ENCODE results near the gene ZNF133. TPM values are rescaled to one million over a fixed set of nuclear protein-coding genes. Genes with fewer than 3 reads are reported as not detected.
"Not testable (repeated sequence)": the region's sequence is repeated elsewhere in the genome, so short reads cannot be mapped to it uniquely, and the experiment has no call there.

The ZNF133 gene
- total and polyA plus RNA-seq, 5 donors: 7.8 to 11.0 (median 9.6) TPM

DNA sequence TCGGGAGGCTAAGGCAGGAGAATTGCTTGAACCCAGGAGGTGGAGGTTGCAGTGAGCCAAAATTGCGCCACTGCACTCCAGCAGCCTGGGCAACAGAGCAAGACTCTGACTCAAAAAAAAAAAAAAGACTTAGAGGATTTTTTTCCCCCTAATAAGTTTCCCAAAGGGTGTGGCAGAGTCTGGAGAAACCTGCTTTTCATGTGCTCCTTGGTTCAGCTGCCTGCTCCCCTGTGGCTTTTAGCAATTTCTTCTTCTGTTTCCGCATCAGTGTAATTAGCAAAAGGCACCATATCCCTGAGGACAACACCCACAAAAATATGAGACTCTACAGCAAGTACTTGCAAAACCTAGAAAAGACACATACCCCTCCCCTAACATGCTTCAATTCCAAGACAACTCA is 28.6 kb upstream of the ZNF133 start:
- H3K27me3 ChIP-seq (ENCODE audit: control insufficient read depth, insufficient read depth): no peaks in the 10 kb centered on the region
- ATAC-seq (no peak), DNase-seq (no peak)
- no peak overlapping the region for H3K4me3 ChIP-seq (ENCODE audit: low read length)
- no peaks in the 10 kb centered on the region for H3K4me1 ChIP-seq (ENCODE audit: control insufficient read depth, insufficient read depth, low read length)
- WGBS: 87% methylated on average over 3 of the region's 3 CpGs
- H3K9me3 ChIP-seq (ENCODE audit: control insufficient read depth, low read length): no peaks in the 10 kb centered on the region
- no peak overlapping the region for H3K27ac ChIP-seq (ENCODE audit: low read length)
- intact Hi-C loops (cut with DNase I): no loop called here

DNA sequence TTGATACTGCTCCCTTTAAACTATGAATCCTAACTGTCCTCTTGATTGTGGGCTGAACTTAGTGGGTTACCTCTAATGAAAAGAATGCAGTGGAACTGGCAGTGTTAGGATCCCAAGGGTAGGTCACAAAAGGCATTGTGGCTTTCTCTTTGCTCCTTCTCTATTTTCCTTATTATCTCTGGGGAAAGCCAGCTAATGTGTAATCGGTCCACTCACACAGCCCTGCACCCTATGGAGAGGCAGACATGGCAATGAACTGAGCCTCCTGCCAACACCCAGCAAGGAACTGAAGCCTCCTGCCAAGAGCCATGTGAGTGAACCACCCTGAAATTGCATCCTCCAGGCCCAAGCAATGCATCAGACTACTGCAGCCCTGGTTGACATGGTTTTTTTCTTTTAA is 24.6 kb upstream of the ZNF133 start:
- ATAC-seq: no peak
- no peaks in the 10 kb centered on the region for H3K4me1 ChIP-seq (ENCODE audit: control insufficient read depth, insufficient read depth, low read length)
- WGBS: 45% methylated on average over 1 of the region's 1 CpG
- no peaks in the 10 kb centered on the region for H3K9me3 ChIP-seq (ENCODE audit: control insufficient read depth, low read length)
- intact Hi-C loops (cut with DNase I): no loop called here
- H3K4me3 ChIP-seq (ENCODE audit: low read length): no peak overlapping the region
- no peak for DNase-seq
- no peaks in the 10 kb centered on the region for H3K27me3 ChIP-seq (ENCODE audit: control insufficient read depth, insufficient read depth)
- H3K27ac ChIP-seq (ENCODE audit: low read length): no peak overlapping the region

DNA sequence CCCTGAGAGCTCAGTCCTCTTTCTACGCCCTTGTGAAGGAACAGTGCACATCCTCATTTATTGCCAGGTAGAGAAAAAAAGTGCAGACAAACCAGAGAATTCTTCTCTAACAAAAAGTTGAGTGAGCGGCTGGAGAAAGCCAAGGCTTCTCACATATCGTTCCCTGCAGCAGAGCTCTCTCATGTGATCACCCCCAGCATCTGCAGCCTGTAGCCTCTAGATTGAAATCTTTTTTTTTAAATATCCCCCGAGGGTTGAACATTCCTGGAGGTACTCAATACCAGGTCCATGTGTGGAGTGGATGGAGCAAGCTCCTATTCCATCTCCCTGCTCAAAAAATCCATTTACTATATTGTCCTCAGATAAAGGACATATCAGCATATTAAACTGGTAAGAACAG is 22.9 kb upstream of the ZNF133 start:
- 44% methylated on average over 4 of the region's 4 CpGs for WGBS
- H3K27me3 ChIP-seq (ENCODE audit: control insufficient read depth, insufficient read depth): no peaks in the 10 kb centered on the region

GRCh38 chr20:18266282-18266681 is 22.0 kb upstream of the ZNF133 start:
- WGBS: 85% methylated on average over 5 of the region's 5 CpGs
- no peaks in the 10 kb centered on the region for H3K27me3 ChIP-seq (ENCODE audit: control insufficient read depth, insufficient read depth)

More for the DNA sequence above, 22.9 kb upstream of the ZNF133 start:
- DNase-seq: no peak
- intact Hi-C loops (cut with DNase I): no loop called here
- no peak for ATAC-seq
- H3K27ac ChIP-seq (ENCODE audit: low read length): no peak overlapping the region
- H3K4me1 ChIP-seq (ENCODE audit: control insufficient read depth, insufficient read depth, low read length): no peaks in the 10 kb centered on the region
- H3K9me3 ChIP-seq (ENCODE audit: control insufficient read depth, low read length): no peaks in the 10 kb centered on the region
- no peak overlapping the region for H3K4me3 ChIP-seq (ENCODE audit: low read length)

DNA sequence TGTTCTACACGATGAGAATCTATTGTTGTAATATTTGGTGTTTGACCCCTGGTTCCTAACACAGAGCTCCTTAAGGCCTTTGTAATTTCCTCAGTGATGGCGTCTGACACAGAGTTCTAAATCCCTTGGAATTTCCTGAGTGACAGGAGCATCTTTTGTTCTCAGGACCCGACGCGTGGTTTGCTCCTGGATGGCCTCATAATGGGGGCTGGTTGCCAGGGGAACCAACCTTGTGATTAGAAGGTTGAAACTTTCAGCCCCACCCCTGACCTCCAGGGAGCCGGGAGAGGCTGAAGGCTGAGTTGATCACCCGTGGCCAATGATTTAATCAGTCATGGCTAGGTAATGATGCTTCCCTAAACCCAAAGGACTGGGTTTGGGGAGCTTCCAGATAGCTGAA is 20.5 kb upstream of the ZNF133 start:
- intact Hi-C loops (cut with DNase I): no loop called here
- WGBS: 14% methylated on average over 7 of the region's 7 CpGs
- no peak for ATAC-seq
- Histone ChIP-seq H3K27ac (ENCODE audit: low read length) (no peak overlapping the region), H3K4me3 (ENCODE audit: low read length) (no peak overlapping the region), H3K4me1 (ENCODE audit: control insufficient read depth, insufficient read depth, low read length) (no peaks in the 10 kb centered on the region), H3K9me3 (ENCODE audit: control insufficient read depth, low read length) (no peaks in the 10 kb centered on the region), H3K27me3 (ENCODE audit: control insufficient read depth, insufficient read depth) (no peaks in the 10 kb centered on the region)
- DNase-seq: no peak

More at GRCh38 chr20:18266282-18266681, 22.0 kb upstream of the ZNF133 start:
- Histone ChIP-seq H3K4me3 (ENCODE audit: low read length) (no peak overlapping the region), H3K4me1 (ENCODE audit: control insufficient read depth, insufficient read depth, low read length) (no peaks in the 10 kb centered on the region), H3K27ac (ENCODE audit: low read length) (no peak overlapping the region), H3K9me3 (ENCODE audit: control insufficient read depth, low read length) (no peaks in the 10 kb centered on the region)
- intact Hi-C loops (cut with DNase I): no loop called here
- ATAC-seq (no peak), DNase-seq (no peak)

DNA sequence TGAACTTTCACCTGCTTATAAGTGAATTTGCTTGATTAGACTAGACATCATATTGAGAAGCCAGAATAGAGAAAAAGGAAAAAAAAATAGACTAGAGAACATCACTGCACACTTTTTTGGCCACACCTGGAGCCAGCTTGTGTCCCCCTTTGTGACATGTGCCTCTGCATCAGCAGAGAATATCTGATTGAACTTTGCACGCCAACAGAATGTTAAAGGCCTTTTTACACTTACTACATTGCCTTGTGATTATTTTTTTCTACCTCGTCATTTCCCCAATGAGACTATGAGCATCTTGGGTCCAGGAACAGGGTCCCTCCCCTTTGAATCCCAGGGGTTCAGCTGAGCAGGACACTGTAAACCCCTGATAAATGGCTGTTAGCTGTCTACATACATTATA is 17.2 kb upstream of the ZNF133 start:
- DNase-seq (no peak), ATAC-seq (no peak)
- Histone ChIP-seq H3K27me3 (ENCODE audit: control insufficient read depth, insufficient read depth) (no peaks in the 10 kb centered on the region), H3K27ac (ENCODE audit: low read length) (no peak overlapping the region), H3K4me1 (ENCODE audit: control insufficient read depth, insufficient read depth, low read length) (no peaks in the 10 kb centered on the region), H3K9me3 (ENCODE audit: control insufficient read depth, low read length) (no peaks in the 10 kb centered on the region), H3K4me3 (ENCODE audit: low read length) (no peak overlapping the region)
- intact Hi-C loops (cut with DNase I): loop anchor here in 1 of 4 donors (10.0 kb wide), 1 partner anchor 766 kb away; no protein-coding TSS in a partner anchor
- WGBS: 71% methylated on average over 2 of the region's 2 CpGs

- intact Hi-C loops (cut with DNase I): loop anchor here in 1 of 4 donors (10.0 kb wide), 1 partner anchor 768 kb away; no protein-coding TSS in a partner anchor
- no peaks in the 10 kb centered on the region for H3K27me3 ChIP-seq (ENCODE audit: control insufficient read depth, insufficient read depth)
- H3K9me3 ChIP-seq (ENCODE audit: control insufficient read depth, low read length): no peaks in the 10 kb centered on the region
- no peak overlapping the region for H3K4me3 ChIP-seq (ENCODE audit: low read length)
- H3K27ac ChIP-seq (ENCODE audit: low read length): no peak overlapping the region
- 43% methylated on average over 6 of the region's 6 CpGs for WGBS
- ATAC-seq: no peak
- no peak for DNase-seq
- no peaks in the 10 kb centered on the region for H3K4me1 ChIP-seq (ENCODE audit: control insufficient read depth, insufficient read depth, low read length)
These were observed 15.9 kb upstream of the ZNF133 start for GRCh38 chr20:18272451-18272850.

GRCh38 chr20:18273738-18274137 is 14.6 kb upstream of the ZNF133 start:
- Histone ChIP-seq H3K27me3 (ENCODE audit: control insufficient read depth, insufficient read depth) (no peaks in the 10 kb centered on the region), H3K4me3 (ENCODE audit: low read length) (no peak overlapping the region), H3K9me3 (ENCODE audit: control insufficient read depth, low read length) (no peaks in the 10 kb centered on the region), H3K4me1 (ENCODE audit: control insufficient read depth, insufficient read depth, low read length) (no peaks in the 10 kb centered on the region), H3K27ac (ENCODE audit: low read length) (no peak overlapping the region)
- ATAC-seq: no peak
- DNase-seq: no peak
- intact Hi-C loops (cut with DNase I): loop anchor here in 1 of 4 donors (10.0 kb wide), 1 partner anchor 769 kb away; no protein-coding TSS in a partner anchor

DNA sequence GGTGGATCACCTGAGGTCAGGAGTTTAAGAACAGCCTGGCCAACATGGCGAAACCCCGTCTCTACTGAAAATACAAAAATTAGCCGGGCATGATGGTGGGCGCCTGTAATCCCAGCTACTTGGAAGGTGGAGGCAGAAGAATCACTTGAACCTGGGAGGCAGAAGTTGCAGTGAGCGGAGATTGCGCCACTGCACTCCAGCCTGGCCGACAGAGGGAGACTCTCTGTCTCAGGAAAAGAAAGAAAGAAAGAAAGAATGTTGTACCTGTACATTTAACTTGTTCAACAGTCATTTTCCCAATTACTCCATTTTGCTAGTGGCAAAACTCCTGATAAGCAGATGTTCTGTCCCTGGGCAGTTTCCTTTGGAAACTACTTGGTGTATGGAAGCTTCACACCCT is 12.4 kb upstream of the ZNF133 start:
- intact Hi-C loops (cut with DNase I): loop anchor here in 1 of 4 donors (10.0 kb wide), 1 partner anchor 771 kb away; no protein-coding TSS in a partner anchor
- not testable (repeated sequence) for H3K9me3 ChIP-seq (ENCODE audit: control insufficient read depth, low read length); H3K27ac ChIP-seq (ENCODE audit: low read length); DNase-seq; H3K4me3 ChIP-seq (ENCODE audit: low read length); H3K27me3 ChIP-seq (ENCODE audit: control insufficient read depth, insufficient read depth); H3K4me1 ChIP-seq (ENCODE audit: control insufficient read depth, insufficient read depth, low read length); ATAC-seq
- 90% methylated on average over 7 of the region's 7 CpGs for WGBS

DNA sequence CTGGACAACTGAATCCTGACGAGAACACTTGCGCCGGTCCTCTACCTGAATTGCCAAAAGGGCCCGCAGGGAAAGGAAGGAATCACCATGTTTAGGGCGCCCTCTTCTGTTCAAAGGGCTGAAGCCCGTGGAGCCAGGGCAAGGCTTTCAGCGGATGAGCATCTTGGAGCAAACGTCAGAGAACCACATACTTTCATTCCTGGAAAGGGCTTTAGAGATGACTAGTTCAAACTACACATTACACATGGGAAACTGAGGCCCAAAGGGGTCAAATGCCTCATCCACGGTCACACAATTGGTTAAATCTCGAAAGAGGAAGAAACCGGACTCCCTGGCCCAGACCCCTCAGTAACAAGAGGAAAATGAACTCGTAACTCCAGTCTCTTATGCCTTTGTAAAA is 11.5 kb upstream of the ZNF133 start:
- no peak overlapping the region for H3K4me3 ChIP-seq (ENCODE audit: low read length)
- no peaks in the 10 kb centered on the region for H3K9me3 ChIP-seq (ENCODE audit: control insufficient read depth, low read length)
- intact Hi-C loops (cut with DNase I): loop anchor here in 1 of 4 donors (10.0 kb wide), 1 partner anchor 772 kb away; no protein-coding TSS in a partner anchor
- H3K4me1 ChIP-seq (ENCODE audit: control insufficient read depth, insufficient read depth, low read length): no peaks in the 10 kb centered on the region
- peaks cover 7% of the 10 kb centered on the region for H3K27me3 ChIP-seq (ENCODE audit: control insufficient read depth, insufficient read depth)
- no peak overlapping the region for H3K27ac ChIP-seq (ENCODE audit: low read length)
- ATAC-seq: peak; percentile 55 to 64
- peak; percentile 43 to 75 (median 57) for DNase-seq
- 14% methylated on average over 12 of the region's 12 CpGs for WGBS

DNA sequence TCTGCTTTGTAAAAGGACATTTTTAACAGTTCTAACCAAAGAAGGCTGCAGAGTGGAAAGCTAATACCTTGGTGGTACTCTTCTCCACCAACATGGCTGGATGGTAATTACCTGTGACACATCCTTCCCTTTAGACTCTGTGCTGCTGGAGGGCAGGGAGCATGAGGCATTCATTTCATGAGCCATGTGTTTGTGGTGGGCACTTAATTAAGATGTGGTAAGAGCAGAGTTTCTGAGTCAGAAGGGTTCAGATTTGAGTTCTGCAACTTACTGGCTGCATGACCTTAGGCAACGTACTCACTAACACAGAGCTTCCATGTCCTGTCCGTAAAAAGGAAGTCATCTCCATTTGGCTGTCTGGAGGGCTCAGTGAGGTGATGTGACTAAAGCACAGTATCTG is 9.1 kb upstream of the ZNF133 start:
- DNase-seq (no peak), ATAC-seq (no peak)
- Histone ChIP-seq H3K4me3 (ENCODE audit: low read length) (no peak overlapping the region), H3K4me1 (ENCODE audit: control insufficient read depth, insufficient read depth, low read length) (no peaks in the 10 kb centered on the region), H3K27me3 (ENCODE audit: control insufficient read depth, insufficient read depth) (peaks cover 7% of the 10 kb centered on the region), H3K27ac (ENCODE audit: low read length) (no peak overlapping the region), H3K9me3 (ENCODE audit: control insufficient read depth, low read length) (peaks cover 1% of the 10 kb centered on the region)
- intact Hi-C loops (cut with DNase I): loop anchor here in 1 of 4 donors (10.0 kb wide), 1 partner anchor 774 kb away; no protein-coding TSS in a partner anchor
- 67% methylated on average over 2 of the region's 2 CpGs for WGBS

Measured in right cardiac atrium (tissue), 5 donors.